ENCODE measurements around the gene TCF25. TPM values are rescaled to one million over a fixed set of nuclear protein-coding genes. Genes with fewer than 3 reads are reported as not detected.

Gene TCF25
- total RNA-seq, 1 experiment from 2014 or later, result 196 TPM

DNA sequence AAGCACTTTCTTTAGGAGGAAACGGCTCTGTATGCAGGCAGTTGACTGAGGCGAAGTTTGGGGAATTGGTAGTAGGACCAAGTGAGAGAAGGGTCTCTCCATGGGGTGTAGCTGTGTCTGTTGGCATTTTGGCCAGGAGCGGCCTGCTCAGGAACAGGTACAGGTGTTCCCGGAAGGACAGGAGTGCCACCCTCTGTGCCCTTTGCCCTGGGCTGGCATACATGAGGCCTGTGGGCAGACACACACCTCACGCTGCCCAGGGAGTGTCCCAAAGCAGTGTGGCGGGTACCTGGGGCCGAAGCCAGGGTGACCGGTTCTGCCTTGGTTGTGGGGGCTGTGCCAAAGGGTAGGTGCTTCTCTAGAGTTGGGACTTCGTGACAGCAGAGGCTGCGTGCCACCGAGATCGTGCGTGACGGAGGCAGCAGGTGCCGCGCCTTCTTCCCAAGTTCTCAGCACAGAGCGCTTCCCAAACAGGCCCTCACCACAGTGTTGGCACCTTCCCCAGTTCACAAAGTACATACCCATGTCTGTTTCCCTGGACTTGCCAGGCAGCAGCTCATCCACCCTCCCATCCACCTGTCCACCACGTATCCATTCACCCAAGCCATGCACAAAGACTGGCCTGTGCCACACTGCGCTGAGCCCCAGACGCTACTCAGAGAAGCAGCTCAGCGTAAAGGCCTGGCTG lies 19.9 kb upstream of the TCF25 start:
- intact Hi-C loops (cut with micrococcal nuclease; ENCODE audit: unreplicated experiment), result no loop called here
- TF ChIP-seq, protein P1, sequence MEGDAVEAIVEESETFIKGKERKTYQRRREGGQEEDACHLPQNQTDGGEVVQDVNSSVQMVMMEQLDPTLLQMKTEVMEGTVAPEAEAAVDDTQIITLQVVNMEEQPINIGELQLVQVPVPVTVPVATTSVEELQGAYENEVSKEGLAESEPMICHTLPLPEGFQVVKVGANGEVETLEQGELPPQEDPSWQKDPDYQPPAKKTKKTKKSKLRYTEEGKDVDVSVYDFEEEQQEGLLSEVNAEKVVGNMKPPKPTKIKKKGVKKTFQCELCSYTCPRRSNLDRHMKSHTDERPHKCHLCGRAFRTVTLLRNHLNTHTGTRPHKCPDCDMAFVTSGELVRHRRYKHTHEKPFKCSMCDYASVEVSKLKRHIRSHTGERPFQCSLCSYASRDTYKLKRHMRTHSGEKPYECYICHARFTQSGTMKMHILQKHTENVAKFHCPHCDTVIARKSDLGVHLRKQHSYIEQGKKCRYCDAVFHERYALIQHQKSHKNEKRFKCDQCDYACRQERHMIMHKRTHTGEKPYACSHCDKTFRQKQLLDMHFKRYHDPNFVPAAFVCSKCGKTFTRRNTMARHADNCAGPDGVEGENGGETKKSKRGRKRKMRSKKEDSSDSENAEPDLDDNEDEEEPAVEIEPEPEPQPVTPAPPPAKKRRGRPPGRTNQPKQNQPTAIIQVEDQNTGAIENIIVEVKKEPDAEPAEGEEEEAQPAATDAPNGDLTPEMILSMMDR (IDR thresholded peaks at IDR 0.05; ENCODE audit: insufficient read depth in 1 of 2, low read depth in 1 of 2, low read length in 1 of 2, severe bottlenecking in 1 of 2, unreplicated experiment in 1 of 2), result no peak
- H3K27ac Mint-ChIP-seq (ENCODE audit: unreplicated experiment), result no peak overlapping the region
- Histone ChIP-seq H3K27me3 (replicated peaks; ENCODE audit: control insufficient read depth, insufficient read depth, low read length) (no peaks in the 10 kb centered on the region), H3K4me1 (no peaks in the 10 kb centered on the region), H3K4me3 (ENCODE audit: low read depth, low read length) (no peak overlapping the region), H3K36me3 (ENCODE audit: control insufficient read depth, insufficient read depth, low read length) (no peaks in the 10 kb centered on the region; the same call in none of the 2 replicates), H3K9me3 (no peaks in the 10 kb centered on the region)
- H3K9me3 Mint-ChIP-seq (ENCODE audit: unreplicated experiment), result no peaks in the 10 kb centered on the region
- H3K27me3 Mint-ChIP-seq (ENCODE audit: insufficient read depth, unreplicated experiment), result no peaks in the 10 kb centered on the region
- CTCF ChIA-PET, result interaction anchor here (1.0 kb wide), 1 partner anchor 101 kb away, joined by 3 read pairs; no protein-coding TSS in a partner anchor
- peaks cover 11% of the 10 kb centered on the region for H3K36me3 Mint-ChIP-seq (ENCODE audit: insufficient read depth, unreplicated experiment)
- no TSS peak for BruUV-seq (replicated peaks)
- POLR2A ChIA-PET, result no interaction called here
- H3K4me1 Mint-ChIP-seq (ENCODE audit: low read depth, unreplicated experiment), result no peaks in the 10 kb centered on the region
- no peak overlapping the region for H3K4me3 Mint-ChIP-seq (ENCODE audit: unreplicated experiment)
- DNase-seq, result peak in 1 of 2 experiments; percentile 30

DNA sequence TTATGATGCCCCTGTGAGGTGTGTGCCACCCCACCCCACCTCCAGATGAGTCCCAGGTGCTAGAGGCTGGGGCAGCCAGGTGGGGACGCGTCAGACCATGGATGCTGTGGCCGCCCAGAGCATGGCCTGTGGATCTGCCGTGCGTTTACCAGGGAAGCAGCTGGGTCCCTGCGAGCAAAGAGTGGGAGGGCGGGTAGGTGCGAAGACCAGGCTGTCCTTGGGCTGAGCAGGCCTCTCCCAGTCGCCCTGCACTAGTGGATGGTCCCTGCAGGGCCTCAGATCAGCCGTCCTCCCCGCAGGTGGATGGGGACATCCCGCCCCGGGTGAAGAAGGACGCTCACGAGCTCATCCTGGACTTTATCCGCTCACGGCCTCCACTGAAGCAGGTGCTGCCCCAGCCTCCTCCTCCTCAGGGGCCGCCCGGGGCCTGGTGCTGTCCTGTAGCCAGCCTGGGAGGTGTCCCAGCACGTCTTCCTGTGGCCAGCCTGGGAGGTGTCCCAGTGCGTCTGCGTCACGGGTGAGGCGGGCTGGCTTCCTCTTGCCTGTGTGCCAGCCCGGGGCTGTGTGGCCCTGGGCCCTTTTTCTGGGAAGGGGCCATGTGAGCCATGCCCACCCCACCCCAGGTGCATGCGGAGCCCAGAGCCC lies 18.0 kb upstream of the TCF25 start:
- H3K36me3 Mint-ChIP-seq (ENCODE audit: insufficient read depth, unreplicated experiment), result peaks cover 11% of the 10 kb centered on the region
- no peaks in the 10 kb centered on the region for H3K27me3 ChIP-seq (replicated peaks; ENCODE audit: control insufficient read depth, insufficient read depth, low read length)
- TF ChIP-seq, protein P1 (IDR thresholded peaks at IDR 0.05; ENCODE audit: insufficient read depth in 1 of 2, low read depth in 1 of 2, low read length in 1 of 2, severe bottlenecking in 1 of 2, unreplicated experiment in 1 of 2), result no peak
- H3K4me3 ChIP-seq (ENCODE audit: low read depth, low read length), result no peak overlapping the region
- CTCF ChIA-PET, result interaction anchor here (0.5 kb wide), 1 partner anchor 17 kb away, joined by 3 read pairs; no protein-coding TSS in a partner anchor
- no peaks in the 10 kb centered on the region; the same call in none of the 2 replicates for H3K36me3 ChIP-seq (ENCODE audit: control insufficient read depth, insufficient read depth, low read length)
- no TSS peak for BruUV-seq (replicated peaks)
- POLR2A ChIA-PET, result no interaction called here
- no peaks in the 10 kb centered on the region for H3K9me3 Mint-ChIP-seq (ENCODE audit: unreplicated experiment)
- intact Hi-C loops (cut with micrococcal nuclease; ENCODE audit: unreplicated experiment), result no loop called here
- no peaks in the 10 kb centered on the region for H3K4me1 Mint-ChIP-seq (ENCODE audit: low read depth, unreplicated experiment)
- H3K27ac Mint-ChIP-seq (ENCODE audit: unreplicated experiment), result no peak overlapping the region
- H3K9me3 ChIP-seq, result no peaks in the 10 kb centered on the region
- no peak overlapping the region for H3K4me3 Mint-ChIP-seq (ENCODE audit: unreplicated experiment)
- peak in 1 of 2 experiments; percentile 28 for DNase-seq
- no peaks in the 10 kb centered on the region for H3K27me3 Mint-ChIP-seq (ENCODE audit: insufficient read depth, unreplicated experiment)
- no peaks in the 10 kb centered on the region for H3K4me1 ChIP-seq

DNA sequence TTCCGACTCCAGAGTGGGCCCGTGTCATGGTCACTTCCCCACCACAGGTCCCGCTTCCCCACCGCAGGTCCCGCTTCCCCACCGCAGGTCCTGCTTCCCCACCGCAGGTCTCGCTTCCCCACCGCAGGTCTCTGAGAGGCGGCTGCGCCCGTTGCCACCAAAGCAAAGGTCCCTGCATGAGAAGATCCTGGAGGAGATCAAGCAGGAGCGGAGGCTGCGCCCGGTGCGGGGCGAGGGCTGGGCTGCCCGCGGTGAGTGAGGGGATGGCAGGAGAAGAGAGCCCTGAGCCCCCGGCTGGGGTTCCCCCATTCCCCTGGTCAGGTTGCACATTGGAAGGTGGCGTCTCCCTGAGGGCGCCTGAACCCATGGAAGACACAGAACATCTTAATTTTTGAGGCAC lies 17.4 kb upstream of the TCF25 start:
- Histone ChIP-seq H3K4me1 (no peaks in the 10 kb centered on the region), H3K9me3 (no peaks in the 10 kb centered on the region), H3K4me3 (ENCODE audit: low read depth, low read length) (no peak overlapping the region), H3K36me3 (ENCODE audit: control insufficient read depth, insufficient read depth, low read length) (no peaks in the 10 kb centered on the region; the same call in 1 of the 2 replicates), H3K27me3 (replicated peaks; ENCODE audit: control insufficient read depth, insufficient read depth, low read length) (no peaks in the 10 kb centered on the region)
- ChIA-PET CTCF (interaction anchor here (0.5 kb wide), 1 partner anchor 18 kb away, joined by 3 read pairs; no protein-coding TSS in a partner anchor), POLR2A (no interaction called here)
- no TSS peak for BruUV-seq (replicated peaks)
- Mint-ChIP-seq H3K27ac (ENCODE audit: unreplicated experiment) (no peak overlapping the region), H3K9me3 (ENCODE audit: unreplicated experiment) (no peaks in the 10 kb centered on the region), H3K4me3 (ENCODE audit: unreplicated experiment) (no peak overlapping the region), H3K4me1 (ENCODE audit: low read depth, unreplicated experiment) (no peaks in the 10 kb centered on the region), H3K27me3 (ENCODE audit: insufficient read depth, unreplicated experiment) (no peaks in the 10 kb centered on the region), H3K36me3 (ENCODE audit: insufficient read depth, unreplicated experiment) (peaks cover 8% of the 10 kb centered on the region)
- intact Hi-C loops (cut with micrococcal nuclease; ENCODE audit: unreplicated experiment), result no loop called here
- TF ChIP-seq, protein P1 (IDR thresholded peaks at IDR 0.05; ENCODE audit: insufficient read depth in 1 of 2, low read depth in 1 of 2, low read length in 1 of 2, severe bottlenecking in 1 of 2, unreplicated experiment in 1 of 2), result no peak
- peak in 1 of 2 experiments; percentile 25 for DNase-seq

Data from Caco-2 (cell line).